ENCODE data around the gene IWS1. TPM values are rescaled to one million over a fixed set of nuclear protein-coding genes. Genes with fewer than 3 reads are reported as not detected.

The IWS1 gene
- total RNA-seq, 3 donors from 2014 or later: 24.0 to 51.8 (median 43.2) TPM

- intact Hi-C loops (cut with DNase I; ENCODE audit: low total_unique reads): no loop called here
- no peak overlapping the region for H3K4me3 ChIP-seq
- H3K36me3 ChIP-seq: no peaks in the 10 kb centered on the region
- H3K27me3 ChIP-seq: no peaks in the 10 kb centered on the region
- no peak for TF ChIP-seq POLR2A (IDR thresholded peaks at IDR 0.05)
- TF ChIP-seq POLR2AphosphoS5 (IDR thresholded peaks at IDR 0.05): no peak
- TF ChIP-seq, protein P1, sequence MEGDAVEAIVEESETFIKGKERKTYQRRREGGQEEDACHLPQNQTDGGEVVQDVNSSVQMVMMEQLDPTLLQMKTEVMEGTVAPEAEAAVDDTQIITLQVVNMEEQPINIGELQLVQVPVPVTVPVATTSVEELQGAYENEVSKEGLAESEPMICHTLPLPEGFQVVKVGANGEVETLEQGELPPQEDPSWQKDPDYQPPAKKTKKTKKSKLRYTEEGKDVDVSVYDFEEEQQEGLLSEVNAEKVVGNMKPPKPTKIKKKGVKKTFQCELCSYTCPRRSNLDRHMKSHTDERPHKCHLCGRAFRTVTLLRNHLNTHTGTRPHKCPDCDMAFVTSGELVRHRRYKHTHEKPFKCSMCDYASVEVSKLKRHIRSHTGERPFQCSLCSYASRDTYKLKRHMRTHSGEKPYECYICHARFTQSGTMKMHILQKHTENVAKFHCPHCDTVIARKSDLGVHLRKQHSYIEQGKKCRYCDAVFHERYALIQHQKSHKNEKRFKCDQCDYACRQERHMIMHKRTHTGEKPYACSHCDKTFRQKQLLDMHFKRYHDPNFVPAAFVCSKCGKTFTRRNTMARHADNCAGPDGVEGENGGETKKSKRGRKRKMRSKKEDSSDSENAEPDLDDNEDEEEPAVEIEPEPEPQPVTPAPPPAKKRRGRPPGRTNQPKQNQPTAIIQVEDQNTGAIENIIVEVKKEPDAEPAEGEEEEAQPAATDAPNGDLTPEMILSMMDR (IDR thresholded peaks at IDR 0.05): no peak
- no peaks in the 10 kb centered on the region for H3K9me3 ChIP-seq
- DNase-seq (ENCODE audit: low spot score in 2 of 2): no peak
- H3K27ac ChIP-seq: no peak overlapping the region
- no peaks in the 10 kb centered on the region for H3K4me1 ChIP-seq
Observed at GRCh38 chr2:127561371-127561770, 35.1 kb upstream of the IWS1 start.

DNA sequence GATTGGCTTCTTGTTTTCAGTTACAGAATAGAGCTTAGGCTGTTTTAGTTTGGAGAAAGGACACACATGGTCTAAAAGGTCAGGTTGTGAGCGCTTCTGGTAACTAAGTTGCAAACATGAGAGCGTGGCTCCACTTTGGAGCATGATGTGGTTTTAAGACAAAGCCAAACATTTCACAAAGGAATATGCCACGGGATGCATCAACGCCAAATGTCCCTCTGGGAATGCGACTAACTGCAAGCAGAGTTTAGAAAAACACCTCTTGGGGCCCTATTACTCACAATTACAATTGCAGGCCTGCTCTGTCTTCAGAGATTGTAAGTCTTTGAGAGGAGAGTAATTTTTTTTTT, 34.6 kb upstream of the IWS1 start:
- Histone ChIP-seq H3K4me3 (no peak overlapping the region), H3K9me3 (no peaks in the 10 kb centered on the region), H3K27me3 (no peaks in the 10 kb centered on the region), H3K4me1 (no peaks in the 10 kb centered on the region), H3K27ac (no peak overlapping the region), H3K36me3 (no peaks in the 10 kb centered on the region)
- intact Hi-C loops (cut with DNase I; ENCODE audit: low total_unique reads): no loop called here
- no peak for DNase-seq (ENCODE audit: low spot score in 2 of 2)
- no peak for TF ChIP-seq POLR2AphosphoS5 (IDR thresholded peaks at IDR 0.05)
- TF ChIP-seq, protein P1 (IDR thresholded peaks at IDR 0.05): no peak
- no peak for TF ChIP-seq POLR2A (IDR thresholded peaks at IDR 0.05)

DNA sequence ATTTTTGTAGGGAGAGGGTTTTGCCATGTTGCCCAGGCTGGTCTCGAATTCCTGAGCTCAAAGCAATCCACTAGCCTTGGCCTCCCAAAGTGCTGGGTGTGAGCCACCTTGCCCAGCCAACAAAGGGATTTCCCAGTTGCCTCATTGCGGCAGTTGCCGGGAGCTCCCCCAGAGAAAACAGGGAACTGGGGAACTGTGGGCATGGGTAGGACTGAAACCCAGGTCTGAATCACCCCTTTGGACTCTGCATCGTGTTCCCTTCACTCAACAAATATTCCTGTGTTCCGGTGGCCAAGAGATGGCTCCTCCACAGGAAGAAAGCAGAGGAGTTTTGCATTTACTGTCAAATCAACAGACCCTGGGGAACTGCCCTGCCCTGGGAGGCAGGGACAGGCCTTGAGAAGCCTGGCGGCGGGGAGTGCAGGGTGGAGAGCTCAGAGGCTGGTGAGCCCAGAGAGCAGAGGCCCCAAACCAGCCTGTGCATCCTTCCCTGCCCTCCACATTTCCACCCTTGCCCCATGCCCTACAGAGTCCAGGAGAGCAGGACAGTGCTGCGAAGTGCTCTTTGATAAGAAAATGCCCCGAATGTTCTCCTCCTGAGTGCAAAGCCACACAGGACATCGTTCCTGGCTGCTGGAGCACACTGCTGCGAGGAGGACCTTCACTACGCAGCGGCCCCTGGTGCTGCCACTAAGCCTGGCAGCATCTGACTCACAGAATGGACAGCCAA, 34.1 kb upstream of the IWS1 start:
- no peaks in the 10 kb centered on the region for H3K27me3 ChIP-seq
- H3K27ac ChIP-seq: no peak overlapping the region
- no peaks in the 10 kb centered on the region for H3K36me3 ChIP-seq
- no peaks in the 10 kb centered on the region for H3K4me1 ChIP-seq
- no peak for TF ChIP-seq POLR2AphosphoS5 (IDR thresholded peaks at IDR 0.05)
- TF ChIP-seq, protein P1 (IDR thresholded peaks at IDR 0.05): no peak
- no peak for TF ChIP-seq POLR2A (IDR thresholded peaks at IDR 0.05)
- no peaks in the 10 kb centered on the region for H3K9me3 ChIP-seq
- DNase-seq (ENCODE audit: low spot score in 2 of 2): no peak
- intact Hi-C loops (cut with DNase I; ENCODE audit: low total_unique reads): no loop called here
- H3K4me3 ChIP-seq: no peak overlapping the region

DNA sequence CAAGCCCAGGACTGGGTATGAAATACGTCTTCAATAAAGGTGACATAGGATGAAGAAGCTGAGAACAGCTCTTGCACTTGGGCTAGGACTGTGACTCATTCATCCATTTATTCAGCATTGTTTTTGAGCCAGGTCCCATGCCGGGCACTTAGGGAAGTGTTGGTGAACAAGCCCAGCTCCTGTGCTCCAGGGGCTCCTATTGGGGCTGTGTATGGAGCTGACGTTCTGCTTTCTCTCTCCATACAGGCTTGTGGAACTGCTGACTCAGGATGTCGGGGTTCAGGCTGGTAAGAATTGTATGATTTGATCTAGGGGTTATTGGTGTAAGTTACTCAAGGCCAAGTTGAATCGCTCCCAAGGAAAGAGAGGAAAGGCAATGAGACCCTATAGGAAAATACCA, 33.2 kb upstream of the IWS1 start:
- no peaks in the 10 kb centered on the region for H3K4me1 ChIP-seq
- H3K27me3 ChIP-seq: no peaks in the 10 kb centered on the region
- H3K27ac ChIP-seq: no peak overlapping the region
- TF ChIP-seq POLR2AphosphoS5 (IDR thresholded peaks at IDR 0.05): no peak
- no peak overlapping the region for H3K4me3 ChIP-seq
- intact Hi-C loops (cut with DNase I; ENCODE audit: low total_unique reads): no loop called here
- no peaks in the 10 kb centered on the region for H3K36me3 ChIP-seq
- no peaks in the 10 kb centered on the region for H3K9me3 ChIP-seq
- no peak for DNase-seq (ENCODE audit: low spot score in 2 of 2)

DNA sequence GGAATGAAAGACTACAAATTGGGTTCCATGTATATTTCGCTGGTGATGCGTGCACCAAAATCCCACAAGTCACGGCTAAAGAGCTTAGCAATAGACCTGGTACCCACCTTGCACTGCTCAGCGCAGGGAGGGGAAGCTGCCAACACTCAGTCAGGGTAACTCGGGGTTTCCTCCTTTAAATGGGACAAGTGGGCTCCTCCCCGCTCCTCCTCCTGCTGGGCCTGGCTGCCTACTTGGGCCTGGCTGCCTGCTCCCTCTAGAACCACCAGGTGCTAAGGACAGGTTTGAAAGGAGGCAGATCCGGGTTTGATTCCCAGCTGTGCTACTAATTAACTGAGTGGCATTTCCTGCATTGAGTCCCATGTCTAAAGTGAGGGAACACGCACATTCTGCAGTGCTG, 32.6 kb upstream of the IWS1 start:
- no peak for TF ChIP-seq POLR2AphosphoS5 (IDR thresholded peaks at IDR 0.05)
- TF ChIP-seq, protein P1 (IDR thresholded peaks at IDR 0.05): no peak
- no peak for TF ChIP-seq POLR2A (IDR thresholded peaks at IDR 0.05)
- intact Hi-C loops (cut with DNase I; ENCODE audit: low total_unique reads): no loop called here
- Histone ChIP-seq H3K9me3 (no peaks in the 10 kb centered on the region), H3K36me3 (no peaks in the 10 kb centered on the region), H3K27ac (no peak overlapping the region), H3K27me3 (no peaks in the 10 kb centered on the region), H3K4me1 (no peaks in the 10 kb centered on the region), H3K4me3 (no peak overlapping the region)
- no peak for DNase-seq (ENCODE audit: low spot score in 2 of 2)

All from breast epithelium (tissue), 4 donors.